ENCODE measurements around the gene NOL9.
"Not testable (repeated sequence)": the region's sequence is repeated elsewhere in the genome, so short reads cannot be mapped to it uniquely, and the experiment has no call there.

Gene NOL9

GRCh38 chr1:6501279-6501813 lies 53.0 kb downstream of the NOL9 start:
- no peak for DNase-seq

DNA sequence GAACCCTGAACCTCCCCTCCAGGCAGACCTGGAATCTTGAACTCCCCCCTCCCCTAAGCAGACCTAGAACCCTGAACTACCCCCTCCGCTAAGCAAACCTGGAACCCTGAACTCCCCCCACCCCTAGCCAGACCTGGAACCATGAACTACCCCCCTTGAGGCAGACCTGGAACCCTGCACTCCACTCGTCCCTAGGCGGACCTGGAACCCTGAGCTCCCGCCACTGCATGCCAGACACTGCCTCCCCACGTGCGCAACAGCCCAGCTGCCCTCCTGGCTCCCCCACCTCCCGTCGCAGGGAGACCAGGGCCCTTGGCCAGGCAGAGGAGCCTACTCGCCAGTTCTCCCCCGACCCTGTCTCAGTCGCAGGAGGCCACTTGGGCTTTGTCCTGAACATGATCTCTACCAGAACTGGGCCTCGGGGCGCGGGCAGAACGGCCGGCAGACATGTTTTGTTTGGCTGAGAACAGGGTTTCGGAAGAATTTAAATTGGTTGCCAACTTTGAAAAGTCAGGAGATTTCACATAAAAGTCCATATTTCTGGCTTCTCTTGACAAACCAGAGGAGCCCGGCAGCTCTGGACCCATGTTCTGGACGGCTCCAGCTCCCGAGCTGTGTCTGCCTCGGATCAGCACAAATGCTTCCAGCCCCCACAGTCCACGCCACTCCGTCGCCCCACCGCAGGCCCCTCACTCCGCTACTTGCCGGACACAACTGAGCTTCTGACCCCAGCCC lies 53.6 kb downstream of the NOL9 start:
- DNase-seq, result no peak

- no peak for DNase-seq
These were observed 55.0 kb downstream of the NOL9 start for GRCh38 chr1:6499296-6499695.

DNA sequence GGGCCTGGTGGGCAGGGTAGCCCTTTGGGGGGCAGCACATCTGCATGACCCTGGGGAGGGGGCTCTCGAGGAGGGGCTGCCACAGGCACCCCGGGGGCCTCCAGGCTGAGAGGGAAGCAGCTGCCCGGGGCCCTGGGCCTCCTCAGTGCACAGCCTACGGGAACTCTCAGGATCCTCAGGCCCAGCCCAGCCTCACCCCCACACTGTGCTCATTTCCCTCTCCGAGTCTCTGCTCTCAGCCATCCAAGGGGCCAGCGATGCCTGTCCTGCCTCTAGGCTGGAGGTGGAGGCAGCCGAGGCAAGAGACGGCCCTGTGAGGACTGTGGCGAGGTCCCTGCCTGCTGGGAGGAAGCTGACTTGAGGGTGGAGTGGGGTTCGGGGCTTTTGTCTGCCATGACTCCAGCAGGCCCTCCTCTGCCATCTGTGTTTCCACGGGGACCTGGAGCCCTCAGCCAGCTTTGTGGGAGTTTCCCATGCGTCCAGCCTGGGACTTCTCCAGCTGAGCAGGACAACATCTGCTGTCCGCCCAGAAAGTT lies 55.7 kb downstream of the NOL9 start:
- DNase-seq, result no peak

DNA sequence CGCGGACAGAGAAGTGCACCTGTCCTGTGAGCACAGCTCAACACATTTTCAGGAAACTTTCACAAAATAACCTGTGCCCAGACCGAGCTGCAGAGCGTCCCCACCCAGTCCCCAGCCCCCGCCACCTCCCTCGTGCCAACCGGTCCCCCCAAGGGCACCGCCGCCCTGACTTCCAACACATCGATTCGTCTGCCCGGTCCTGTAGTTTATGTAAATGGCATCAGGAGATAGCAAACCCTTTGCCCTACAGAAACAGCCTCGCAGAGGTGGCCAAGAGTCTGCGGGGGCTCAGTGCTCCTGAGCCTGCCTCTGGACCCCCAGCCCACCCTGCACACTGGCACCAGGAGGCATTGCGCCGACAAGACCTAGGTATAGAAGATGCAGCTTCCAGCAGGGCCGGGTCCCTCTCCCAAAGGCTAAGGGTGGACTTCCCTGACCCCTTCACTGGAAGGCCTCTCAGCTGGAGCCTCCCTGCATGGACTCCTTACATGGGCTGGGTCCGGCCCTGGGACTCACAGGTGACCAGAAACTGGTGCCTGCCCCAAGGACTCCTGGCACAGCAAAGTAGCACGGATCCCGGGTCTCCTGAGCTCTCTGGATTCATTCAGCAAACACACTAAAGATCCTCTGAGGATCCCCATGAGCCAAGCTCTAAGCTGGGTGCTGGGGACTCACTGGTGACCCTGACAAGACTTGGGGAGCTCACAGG lies 56.3 kb downstream of the NOL9 start:
- DNase-seq, result no peak

GRCh38 chr1:6497215-6497866 lies 57.0 kb downstream of the NOL9 start:
- no peak for DNase-seq

DNA sequence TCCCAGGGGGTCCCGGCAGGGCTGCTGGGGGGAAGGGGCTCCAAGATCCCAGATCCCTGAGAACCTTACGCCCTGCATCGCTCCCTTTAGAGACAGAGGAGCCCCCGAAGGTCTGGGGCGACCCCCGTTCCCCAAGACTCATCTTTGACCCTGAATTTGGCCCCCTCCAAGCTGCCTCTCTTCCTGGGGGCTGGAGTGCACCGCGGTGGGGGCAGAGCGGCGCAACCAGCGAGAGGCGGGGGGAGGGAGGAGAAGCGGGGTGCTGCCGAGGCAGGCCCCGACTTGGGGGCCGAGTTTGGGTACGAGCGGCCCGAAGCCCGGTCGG lies 57.5 kb downstream of the NOL9 start:
- no peak for DNase-seq

- no peak for DNase-seq
These were observed 58.0 kb downstream of the NOL9 start for GRCh38 chr1:6496365-6496721.

- no peak for DNase-seq
These were observed 58.6 kb downstream of the NOL9 start for GRCh38 chr1:6495540-6496364.

- no peak for DNase-seq
These were observed 59.3 kb downstream of the NOL9 start for GRCh38 chr1:6495041-6495441.

DNA sequence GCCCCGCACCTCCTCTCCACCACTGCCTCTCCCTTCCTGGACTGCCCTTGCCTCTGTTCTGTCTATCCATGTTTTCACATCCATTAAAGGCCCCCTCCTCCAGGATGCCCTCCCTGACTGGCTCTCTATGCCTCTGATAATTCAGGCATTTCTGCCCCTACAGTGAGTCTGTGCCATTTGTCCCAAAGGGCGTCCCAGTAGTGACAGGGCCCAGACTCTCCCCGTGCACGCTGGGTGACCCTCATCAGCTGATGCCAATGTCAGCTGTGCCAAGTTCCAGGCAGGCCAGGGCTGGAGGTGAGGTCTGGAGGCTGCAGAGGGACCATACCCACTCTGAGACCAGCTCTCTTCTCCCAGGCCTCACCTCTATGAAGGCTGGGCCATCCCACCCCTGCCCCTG lies 59.7 kb downstream of the NOL9 start:
- no peak for DNase-seq

- not testable (repeated sequence) for DNase-seq
These were observed 60.5 kb downstream of the NOL9 start for GRCh38 chr1:6493834-6494223.

DNA sequence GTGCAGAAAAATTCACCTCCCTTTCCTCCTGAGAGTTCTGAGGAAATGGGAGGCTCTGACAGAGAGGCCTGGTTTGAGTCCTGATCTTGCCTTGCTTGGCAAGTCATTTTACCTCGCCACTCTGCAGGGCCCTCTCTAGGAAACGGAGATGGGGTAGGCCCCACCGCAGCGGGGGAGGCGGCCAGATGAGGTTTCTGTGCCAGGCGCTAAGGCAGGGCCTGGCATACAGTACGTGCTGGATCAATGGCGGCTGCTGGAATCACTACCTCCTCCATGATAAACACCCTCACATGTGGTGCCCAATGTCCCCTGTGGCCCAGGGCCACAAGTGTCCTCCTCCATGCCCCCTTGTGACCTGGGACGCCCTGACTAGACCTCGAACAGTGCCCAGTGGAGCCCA lies 62.3 kb downstream of the NOL9 start:
- peak; percentile 47 for DNase-seq

GRCh38 chr1:6491480-6491962 lies 62.8 kb downstream of the NOL9 start, which contains the start of gene PLEKHG5:
TSS of gene PLEKHG5 (minus strand) at chr1:6491667. CDS start at chr1:6477571, 14,096 bp downstream.
- no peak for DNase-seq

DNA sequence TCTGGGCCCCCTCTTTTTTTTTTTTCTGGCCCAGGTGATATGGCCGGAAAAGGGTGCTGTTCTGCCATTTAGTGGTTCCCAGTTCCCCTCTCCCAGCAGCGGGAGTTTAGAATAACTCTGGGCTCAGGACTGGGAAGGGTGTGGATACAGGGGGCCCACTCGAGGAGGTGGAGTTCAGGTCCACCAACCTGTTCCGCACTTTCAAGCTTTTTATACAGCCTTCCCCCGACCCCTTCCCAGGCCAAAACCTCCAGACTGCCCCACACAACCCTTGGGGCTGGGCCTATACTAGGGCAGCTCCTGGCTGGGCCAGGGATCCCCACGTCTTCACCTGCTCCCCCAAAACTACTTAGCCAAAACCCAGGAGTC lies 63.2 kb downstream of the NOL9 start:
- DNase-seq, result no peak

- peak; percentile 26 for DNase-seq
These were observed 63.9 kb downstream of the NOL9 start for GRCh38 chr1:6490181-6491080.

GRCh38 chr1:6489799-6490180 lies 64.5 kb downstream of the NOL9 start:
- DNase-seq, result peak; percentile 27

- no peak for DNase-seq
These were observed 64.9 kb downstream of the NOL9 start for GRCh38 chr1:6489383-6489765.

- DNase-seq, result no peak
These were observed 65.5 kb downstream of the NOL9 start for GRCh38 chr1:6488602-6489382.

DNA sequence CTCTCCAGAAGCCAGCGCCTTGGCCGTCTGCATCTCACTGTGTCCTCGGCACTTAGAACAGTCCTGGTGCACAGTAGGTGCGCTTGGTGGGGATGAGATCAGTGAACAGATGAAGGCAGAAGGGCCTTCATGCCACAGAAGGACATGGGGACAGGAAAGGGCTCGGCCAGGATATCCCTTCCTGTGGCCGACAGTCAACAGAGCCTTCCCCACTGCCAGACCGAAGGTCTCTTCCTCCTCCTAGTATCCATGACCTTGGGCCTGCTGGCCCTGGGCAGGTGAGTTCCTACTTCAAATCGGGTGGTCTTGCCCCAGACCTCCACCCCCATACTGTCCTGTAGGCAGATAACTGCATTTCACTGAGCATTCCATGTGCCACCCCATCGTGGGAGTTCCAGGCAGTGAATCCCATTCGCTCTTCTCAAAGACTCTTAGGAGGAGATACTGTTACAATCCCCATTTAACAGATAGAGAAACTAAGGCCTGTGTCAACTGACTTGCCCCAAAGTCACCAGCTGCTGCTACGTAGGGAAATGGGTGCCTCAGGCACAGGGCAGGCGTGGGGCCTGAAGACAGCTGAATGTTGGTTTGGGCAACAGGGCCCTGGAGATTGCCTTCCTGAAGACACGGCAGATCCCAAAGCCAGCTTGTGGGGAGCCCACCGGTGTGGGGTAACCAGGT lies 66.4 kb downstream of the NOL9 start:
- DNase-seq, result no peak
